Measurements from ENCODE around the gene CDSN.

GRCh38 chr6:31086788-31087440 lies 33.3 kb downstream of the CDSN start:
- TF ChIP-seq GATA2 (IDR thresholded peaks at IDR 0.05; ENCODE audit: low read depth, low read length) (no peak), GATA3 (IDR thresholded peaks at IDR 0.05; ENCODE audit: low read depth, low read length) (no peak)
